Upper lobe of left lung (tissue), 4 donors: ENCODE measurements around the gene PNMT.

Source experiments
- EP300 ChIP-seq, 4 donors: sonication (generic); formaldehyde crosslinking; IDR thresholded peaks; one replicate each; pipeline ENCODE4 v1.5.1; 2017; ENCODE audit warnings: antibody characterized with exemption in 4 of 4, control low read depth in 2 of 4
- POLR2A ChIP-seq, 4 donors: fragments of 450-650 bp; IDR thresholded peaks; one replicate each; pipeline ENCODE4 v1.5.1; 2016 to 2017; ENCODE audit warnings: antibody characterized with exemption in 4 of 4, mild to moderate bottlenecking in 2 of 4
- POLR2AphosphoS5 ChIP-seq, 2 donors: sonication (generic); formaldehyde crosslinking; IDR thresholded peaks; one replicate each; pipeline ENCODE4 v1.5.1; 2017; ENCODE audit warnings: antibody characterized with exemption in 2 of 2
- TF ChIP-seq, protein P1 (sequence below), 6 experiments: fragments of 450-650 bp in 4 of 6; fragments of 200-600 bp in 2 of 6; sonication (generic) in 2 of 6; IDR thresholded peaks; one replicate each; pipeline ENCODE4 v1.5.1; 2016 to 2019; ENCODE audit warnings: antibody characterized with exemption in 6 of 6

- TF ChIP-seq, protein P1, sequence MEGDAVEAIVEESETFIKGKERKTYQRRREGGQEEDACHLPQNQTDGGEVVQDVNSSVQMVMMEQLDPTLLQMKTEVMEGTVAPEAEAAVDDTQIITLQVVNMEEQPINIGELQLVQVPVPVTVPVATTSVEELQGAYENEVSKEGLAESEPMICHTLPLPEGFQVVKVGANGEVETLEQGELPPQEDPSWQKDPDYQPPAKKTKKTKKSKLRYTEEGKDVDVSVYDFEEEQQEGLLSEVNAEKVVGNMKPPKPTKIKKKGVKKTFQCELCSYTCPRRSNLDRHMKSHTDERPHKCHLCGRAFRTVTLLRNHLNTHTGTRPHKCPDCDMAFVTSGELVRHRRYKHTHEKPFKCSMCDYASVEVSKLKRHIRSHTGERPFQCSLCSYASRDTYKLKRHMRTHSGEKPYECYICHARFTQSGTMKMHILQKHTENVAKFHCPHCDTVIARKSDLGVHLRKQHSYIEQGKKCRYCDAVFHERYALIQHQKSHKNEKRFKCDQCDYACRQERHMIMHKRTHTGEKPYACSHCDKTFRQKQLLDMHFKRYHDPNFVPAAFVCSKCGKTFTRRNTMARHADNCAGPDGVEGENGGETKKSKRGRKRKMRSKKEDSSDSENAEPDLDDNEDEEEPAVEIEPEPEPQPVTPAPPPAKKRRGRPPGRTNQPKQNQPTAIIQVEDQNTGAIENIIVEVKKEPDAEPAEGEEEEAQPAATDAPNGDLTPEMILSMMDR (IDR thresholded peaks at IDR 0.05) = no peak
- TF ChIP-seq POLR2A (IDR thresholded peaks at IDR 0.05) = no peak
- TF ChIP-seq EP300 (IDR thresholded peaks at IDR 0.05) = no peak
- no peak for TF ChIP-seq POLR2AphosphoS5 (IDR thresholded peaks at IDR 0.05)
Measured at GRCh38 chr17:39697961-39698360, 29.7 kb downstream of the PNMT start.
